OCI-LY7 (cell line): ENCODE results near the gene CD52. TPM values are rescaled to one million over a fixed set of nuclear protein-coding genes. Genes with fewer than 3 reads are reported as not detected.

Source experiments
- BruUV-seq: library from RNA; stranded (reverse); fragments of 400-500 nt; replicated peaks from 2 replicates; lab custom pipeline; 2021; lab: Mats Ljungman, UMichigan
- CTCF ChIA-PET: fragments of 300-600 bp; sonication (Branson Sonifier 250); formaldehyde crosslinking; loops from one replicate; lab custom pipeline; 2022; ENCODE audit warnings: antibody characterized with exemption; ENCODE audit not compliant: unreplicated experiment; lab: Charles Lee
- POLR2A ChIA-PET: fragments of 300-600 bp; sonication (Branson Sonifier 250); formaldehyde crosslinking; loops from one replicate; lab custom pipeline; 2022; ENCODE audit warnings: antibody characterized with exemption; lab: Charles Lee
- DNase-seq: peaks from one replicate; pipeline ENCODE4 v3.0.0-alpha.2; 2015; ENCODE audit warnings: low spot score
- H2AFZ ChIP-seq: fragments of 200-600 bp; sonication (generic), shearing (Covaris generic); 2 replicates; pipeline ENCODE4 v1.6.1; 2014; ENCODE audit warnings: mild to moderate bottlenecking, antibody characterized with exemption, low read length, moderate library complexity
- H3K27ac ChIP-seq: fragments of 200-600 bp; sonication (generic); 2 replicates; pipeline ENCODE4 v1.5.1; 2014; ENCODE audit warnings: mixed run types, low read depth, mild to moderate bottlenecking, moderate library complexity, low read length, inconsistent platforms; ENCODE audit not compliant: poor library complexity, severe bottlenecking
- H3K36me3 ChIP-seq: fragments of 200-600 bp; sonication (generic); 2 replicates; pipeline ENCODE4 v1.6.1; 2014; ENCODE audit warnings: mild to moderate bottlenecking, antibody characterized with exemption, low read length, moderate library complexity, mixed read lengths; ENCODE audit not compliant: insufficient read depth
- H3K4me1 ChIP-seq: fragments of 200-600 bp; sonication (generic); 2 replicates; pipeline ENCODE4 v1.5.1; 2014; ENCODE audit warnings: mild to moderate bottlenecking, low read length; ENCODE audit not compliant: insufficient read depth, poor library complexity, severe bottlenecking
- H3K4me2 ChIP-seq: fragments of 200-600 bp; sonication (generic); 2 replicates; pipeline ENCODE4 v1.6.1; 2014; ENCODE audit warnings: mild to moderate bottlenecking, low read length
- H3K4me3 ChIP-seq: fragments of 200-600 bp; sonication (generic); 2 replicates; pipeline ENCODE4 v1.5.1; 2014; ENCODE audit warnings: mild to moderate bottlenecking, low read depth, low read length; ENCODE audit not compliant: poor library complexity, severe bottlenecking
- H3K79me2 ChIP-seq: fragments of 200-600 bp; sonication (generic); 2 replicates; pipeline ENCODE4 v1.6.1; 2016; ENCODE audit warnings: low read depth, mild to moderate bottlenecking, low read length, moderate library complexity, mixed read lengths; ENCODE audit not compliant: insufficient read depth
- H3K9me2 ChIP-seq: fragments of 200-600 bp; sonication (generic); 2 replicates; pipeline ENCODE4 v1.6.1; 2016; ENCODE audit warnings: mild to moderate bottlenecking, low read length, mixed read lengths; ENCODE audit not compliant: insufficient read depth
- H3K9me3 ChIP-seq: fragments of 200-600 bp; sonication (generic); 2 replicates; pipeline ENCODE4 v1.6.1; 2014; ENCODE audit warnings: mild to moderate bottlenecking, mixed run types, low read length, mixed read lengths
- H4K20me1 ChIP-seq: fragments of 200-600 bp; sonication (generic); 2 replicates; pipeline ENCODE4 v1.6.1; 2014; ENCODE audit warnings: mild to moderate bottlenecking, antibody characterized with exemption, low read length, moderate library complexity, mixed read lengths; ENCODE audit not compliant: insufficient read depth
- CTCF ChIP-seq: fragments of 200-600 bp; sonication (generic); conservative IDR thresholded peaks from 2 replicates; pipeline ENCODE4 v1.5.1; 2014; ENCODE audit warnings: mild to moderate bottlenecking, antibody characterized with exemption, low read length, moderate library complexity, mixed read lengths
- EZH2phosphoT487 ChIP-seq: fragments of 200-600 bp; sonication (generic); IDR thresholded peaks from 2 replicates; pipeline ENCODE4 v1.6.1; 2018; ENCODE audit warnings: low read depth, borderline replicate concordance, mild to moderate bottlenecking, mixed run types, antibody characterized with exemption, low read length, moderate library complexity, mixed read lengths
- intact Hi-C: fragments of 100-400 bp; cut with micrococcal nuclease; formaldehyde crosslinking; loops from one replicate; pipeline ENCODE4 v1.10.0; 2022; ENCODE audit not compliant: unreplicated experiment
- total RNA-seq, 2 experiments: library from RNA; depleted of rRNA in 1 of 2; stranded (reverse); fragments of >200 nt in 1 of 2; shearing (Covaris generic) in 1 of 2; gene quantifications; 2 replicates each; pipeline ENCODE4 v1.2.3, GENCODE V29; 2014 to 2022

Gene CD52
- total RNA-seq, 2 experiments from 2014 or later = 470 to 769 TPM

GRCh38 chr1:26363549-26364448 lies 46.0 kb downstream of the CD52 start:
- Histone ChIP-seq H3K9me2 (no peaks in the 10 kb centered on the region), H3K4me2 (no peak overlapping the region), H3K36me3 (no peaks in the 10 kb centered on the region), H3K4me3 (no peak overlapping the region), H2AFZ (no peak overlapping the region), H3K4me1 (peaks cover 9% of the 10 kb centered on the region), H4K20me1 (no peaks in the 10 kb centered on the region), H3K79me2 (no peaks in the 10 kb centered on the region), H3K27ac (no peak overlapping the region), H3K9me3 (no peaks in the 10 kb centered on the region)
- POLR2A ChIA-PET = interaction anchor here (0.5 to 1.6 kb wide), 4 partner anchors 20 to 76 kb away, joined by 3 to 6 read pairs (median 4); no protein-coding TSS in a partner anchor
- intact Hi-C loops = loop anchor here (1.0 to 2.0 kb wide), 3 partner anchors 35 to 78 kb away; no protein-coding TSS in a partner anchor
- no TSS peak for BruUV-seq
- DNase-seq = peak; percentile 92
- CTCF ChIA-PET = interaction anchor here (0.6 to 1.0 kb wide), 3 partner anchors 78 to 177 kb away, joined by 3 to 7 read pairs (median 3); no protein-coding TSS in a partner anchor
- TF ChIP-seq EZH2phosphoT487 (no peak), CTCF (peak; percentile 99)

GRCh38 chr1:26364956-26365355 lies 47.2 kb downstream of the CD52 start:
- no peak overlapping the region for H3K27ac ChIP-seq
- H2AFZ ChIP-seq = no peak overlapping the region
- no peak for DNase-seq
- H3K4me2 ChIP-seq = no peak overlapping the region
- H3K4me1 ChIP-seq = peaks cover 6% of the 10 kb centered on the region
- POLR2A ChIA-PET = interaction anchor here (0.6 to 1.6 kb wide), 3 partner anchors 10 to 124 kb away, joined by 3 to 4 read pairs (median 3); no protein-coding TSS in a partner anchor
- H3K4me3 ChIP-seq = no peak overlapping the region
- H4K20me1 ChIP-seq = no peaks in the 10 kb centered on the region
- H3K9me3 ChIP-seq = no peaks in the 10 kb centered on the region
- intact Hi-C loops = no loop called here
- CTCF ChIA-PET = interaction anchor here (0.6 kb wide), 1 partner anchor 80 kb away, joined by 6 read pairs; no protein-coding TSS in a partner anchor
- TF ChIP-seq EZH2phosphoT487 (no peak), CTCF (no peak)
- no peaks in the 10 kb centered on the region for H3K36me3 ChIP-seq
- BruUV-seq = no TSS peak
- no peaks in the 10 kb centered on the region for H3K9me2 ChIP-seq
- no peaks in the 10 kb centered on the region for H3K79me2 ChIP-seq
